Measurements from ENCODE around the gene SLC7A7.
"Not testable (repeated sequence)": the region's sequence is repeated elsewhere in the genome, so short reads cannot be mapped to it uniquely, and the experiment has no call there.

The SLC7A7 gene

GRCh38 chr14:22808388-22809209 is 6.6 kb downstream of the SLC7A7 start:
- no peak for TF ChIP-seq ZFX (IDR thresholded peaks at IDR 0.05)
- no peak for TF ChIP-seq CTCF (conservative IDR thresholded peaks at IDR 0.05)
- no peak overlapping the region for H3K27ac ChIP-seq

- no peak for TF ChIP-seq CTCF (conservative IDR thresholded peaks at IDR 0.05)
- TF ChIP-seq ZFX (IDR thresholded peaks at IDR 0.05): no peak
- no peak overlapping the region for H3K27ac ChIP-seq
Measured at GRCh38 chr14:22807432-22808087, 7.7 kb downstream of the SLC7A7 start.

- H3K27ac ChIP-seq: not testable (repeated sequence)
Measured at GRCh38 chr14:22805235-22805634, 10.0 kb downstream of the SLC7A7 start.

GRCh38 chr14:22803687-22803974 is 11.6 kb downstream of the SLC7A7 start:
- no peak for TF ChIP-seq ZFX (IDR thresholded peaks at IDR 0.05)
- no peak for TF ChIP-seq CTCF (conservative IDR thresholded peaks at IDR 0.05)
- H3K27ac ChIP-seq: no peak overlapping the region

GRCh38 chr14:22802860-22803686 is 12.2 kb downstream of the SLC7A7 start:
- TF ChIP-seq CTCF (conservative IDR thresholded peaks at IDR 0.05) (no peak), ZFX (IDR thresholded peaks at IDR 0.05) (no peak)
- H3K27ac ChIP-seq: no peak overlapping the region

- H3K27ac ChIP-seq: no peak overlapping the region
- TF ChIP-seq ZFX (IDR thresholded peaks at IDR 0.05) (no peak), CTCF (conservative IDR thresholded peaks at IDR 0.05) (no peak)
Measured at GRCh38 chr14:22801716-22802115, 13.5 kb downstream of the SLC7A7 start.

GRCh38 chr14:22800346-22800745 is 14.9 kb downstream of the SLC7A7 start:
- no peak overlapping the region for H3K27ac ChIP-seq
- TF ChIP-seq ZFX (IDR thresholded peaks at IDR 0.05) (no peak), CTCF (conservative IDR thresholded peaks at IDR 0.05) (no peak)
